ENCODE results near the gene RAI14. TPM values are rescaled to one million over a fixed set of nuclear protein-coding genes. Genes with fewer than 3 reads are reported as not detected.

RAI14 gene
- total RNA-seq, 2 experiments from 2014 or later = 0.92 to 12.3 TPM

GRCh38 chr5:34628373-34628772 is 27.8 kb upstream of the RAI14 start:
- Histone ChIP-seq H2AFZ (ENCODE audit: low read length) (no peak overlapping the region), H3K9me3 (ENCODE audit: low read length) (no peaks in the 10 kb centered on the region), H3K9me2 (ENCODE audit: insufficient read depth, low read length) (no peaks in the 10 kb centered on the region), H3K36me3 (ENCODE audit: insufficient read depth, low read length) (no peaks in the 10 kb centered on the region), H4K20me1 (ENCODE audit: insufficient read depth, low read length) (no peaks in the 10 kb centered on the region), H3K4me1 (ENCODE audit: insufficient read depth, low read length, poor library complexity, severe bottlenecking) (no peaks in the 10 kb centered on the region), H3K4me2 (ENCODE audit: low read length) (no peak overlapping the region), H3K79me2 (ENCODE audit: insufficient read depth, low read depth, low read length) (no peaks in the 10 kb centered on the region), H3K4me3 (ENCODE audit: low read depth, low read length, poor library complexity, severe bottlenecking) (no peak overlapping the region), H3K27ac (ENCODE audit: low read depth, low read length, poor library complexity, severe bottlenecking) (no peak overlapping the region)
- intact Hi-C loops (cut with micrococcal nuclease; ENCODE audit: unreplicated experiment) = no loop called here
- DNase-seq (ENCODE audit: low spot score) = no peak
- ChIA-PET POLR2A (interaction anchor here (0.6 kb wide), 2 partner anchors 48 to 1883 kb away, joined by 3 read pairs; no protein-coding TSS in a partner anchor), CTCF (ENCODE audit: unreplicated experiment) (no interaction called here)
- BruUV-seq (replicated peaks) = no TSS peak
- TF ChIP-seq CTCF (conservative IDR thresholded peaks at IDR 0.05; ENCODE audit: low read length) (no peak), EZH2phosphoT487 (IDR thresholded peaks at IDR 0.05; ENCODE audit: borderline replicate concordance, low read depth, low read length) (no peak)

- Histone ChIP-seq H3K36me3 (ENCODE audit: insufficient read depth, low read length) (no peaks in the 10 kb centered on the region), H2AFZ (ENCODE audit: low read length) (no peak overlapping the region), H3K4me2 (ENCODE audit: low read length) (no peak overlapping the region), H3K79me2 (ENCODE audit: insufficient read depth, low read depth, low read length) (no peaks in the 10 kb centered on the region), H3K9me3 (ENCODE audit: low read length) (no peaks in the 10 kb centered on the region), H3K4me3 (ENCODE audit: low read depth, low read length, poor library complexity, severe bottlenecking) (no peak overlapping the region), H3K4me1 (ENCODE audit: insufficient read depth, low read length, poor library complexity, severe bottlenecking) (no peaks in the 10 kb centered on the region), H3K9me2 (ENCODE audit: insufficient read depth, low read length) (no peaks in the 10 kb centered on the region), H3K27ac (ENCODE audit: low read depth, low read length, poor library complexity, severe bottlenecking) (no peak overlapping the region), H4K20me1 (ENCODE audit: insufficient read depth, low read length) (no peaks in the 10 kb centered on the region)
- no TSS peak for BruUV-seq (replicated peaks)
- TF ChIP-seq EZH2phosphoT487 (IDR thresholded peaks at IDR 0.05; ENCODE audit: borderline replicate concordance, low read depth, low read length) (no peak), CTCF (conservative IDR thresholded peaks at IDR 0.05; ENCODE audit: low read length) (no peak)
- ChIA-PET POLR2A (no interaction called here), CTCF (ENCODE audit: unreplicated experiment) (no interaction called here)
- no peak for DNase-seq (ENCODE audit: low spot score)
- intact Hi-C loops (cut with micrococcal nuclease; ENCODE audit: unreplicated experiment) = no loop called here
Measured at GRCh38 chr5:34630596-34630995, 25.5 kb upstream of the RAI14 start.

- no peak overlapping the region for H3K4me3 ChIP-seq (ENCODE audit: low read depth, low read length, poor library complexity, severe bottlenecking)
- no peak overlapping the region for H3K4me2 ChIP-seq (ENCODE audit: low read length)
- TF ChIP-seq EZH2phosphoT487 (IDR thresholded peaks at IDR 0.05; ENCODE audit: borderline replicate concordance, low read depth, low read length) (no peak), CTCF (conservative IDR thresholded peaks at IDR 0.05; ENCODE audit: low read length) (no peak)
- intact Hi-C loops (cut with micrococcal nuclease; ENCODE audit: unreplicated experiment) = no loop called here
- H3K9me3 ChIP-seq (ENCODE audit: low read length) = no peaks in the 10 kb centered on the region
- H2AFZ ChIP-seq (ENCODE audit: low read length) = no peak overlapping the region
- no peak for DNase-seq (ENCODE audit: low spot score)
- H3K9me2 ChIP-seq (ENCODE audit: insufficient read depth, low read length) = no peaks in the 10 kb centered on the region
- BruUV-seq (replicated peaks) = no TSS peak
- no peaks in the 10 kb centered on the region for H3K79me2 ChIP-seq (ENCODE audit: insufficient read depth, low read depth, low read length)
- no peaks in the 10 kb centered on the region for H4K20me1 ChIP-seq (ENCODE audit: insufficient read depth, low read length)
- ChIA-PET CTCF (ENCODE audit: unreplicated experiment) (no interaction called here), POLR2A (interaction anchor here (1.0 kb wide), 1 partner anchor 10 kb away, joined by 3 read pairs; no protein-coding TSS in a partner anchor)
- no peaks in the 10 kb centered on the region for H3K36me3 ChIP-seq (ENCODE audit: insufficient read depth, low read length)
- no peaks in the 10 kb centered on the region for H3K4me1 ChIP-seq (ENCODE audit: insufficient read depth, low read length, poor library complexity, severe bottlenecking)
- H3K27ac ChIP-seq (ENCODE audit: low read depth, low read length, poor library complexity, severe bottlenecking) = no peak overlapping the region
Measured at GRCh38 chr5:34632807-34633422, 23.2 kb upstream of the RAI14 start.
